Measurements from ENCODE around the gene C5orf63. TPM values are rescaled to one million over a fixed set of nuclear protein-coding genes. Genes with fewer than 3 reads are reported as not detected.

The C5orf63 gene
- total RNA-seq, 1 donor from 2014 or later, result 11.8 TPM

DNA sequence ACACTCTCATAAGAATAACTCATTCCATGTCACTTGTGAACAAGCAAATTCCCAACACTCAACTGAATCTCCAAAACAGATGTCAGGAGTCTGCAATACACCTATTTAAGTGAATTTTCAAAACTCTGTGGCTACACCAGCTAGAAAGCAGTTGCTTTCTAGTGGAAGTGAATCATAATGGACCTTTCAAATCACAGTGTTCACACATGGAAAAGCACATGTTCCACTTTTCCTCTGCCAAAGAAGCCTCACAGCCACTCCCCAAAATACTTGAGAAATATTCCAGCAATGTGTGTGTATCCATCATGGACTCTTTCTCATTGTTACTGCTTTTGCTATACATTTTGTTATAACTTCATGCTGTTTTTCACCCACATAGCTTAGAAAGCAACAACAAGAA lies 60.4 kb downstream of the C5orf63 start:
- H3K4me1 Mint-ChIP-seq (ENCODE audit: low read depth, unreplicated experiment), result peaks cover 10% of the 10 kb centered on the region
- no peaks in the 10 kb centered on the region for H3K27me3 Mint-ChIP-seq (ENCODE audit: unreplicated experiment)
- no peak for DNase-seq
- H3K9me3 Mint-ChIP-seq (ENCODE audit: unreplicated experiment), result peaks cover 1% of the 10 kb centered on the region
- no peaks in the 10 kb centered on the region for H3K36me3 Mint-ChIP-seq (ENCODE audit: unreplicated experiment)
- H3K4me3 Mint-ChIP-seq (ENCODE audit: unreplicated experiment), result no peak overlapping the region
- TF ChIP-seq, protein P1, sequence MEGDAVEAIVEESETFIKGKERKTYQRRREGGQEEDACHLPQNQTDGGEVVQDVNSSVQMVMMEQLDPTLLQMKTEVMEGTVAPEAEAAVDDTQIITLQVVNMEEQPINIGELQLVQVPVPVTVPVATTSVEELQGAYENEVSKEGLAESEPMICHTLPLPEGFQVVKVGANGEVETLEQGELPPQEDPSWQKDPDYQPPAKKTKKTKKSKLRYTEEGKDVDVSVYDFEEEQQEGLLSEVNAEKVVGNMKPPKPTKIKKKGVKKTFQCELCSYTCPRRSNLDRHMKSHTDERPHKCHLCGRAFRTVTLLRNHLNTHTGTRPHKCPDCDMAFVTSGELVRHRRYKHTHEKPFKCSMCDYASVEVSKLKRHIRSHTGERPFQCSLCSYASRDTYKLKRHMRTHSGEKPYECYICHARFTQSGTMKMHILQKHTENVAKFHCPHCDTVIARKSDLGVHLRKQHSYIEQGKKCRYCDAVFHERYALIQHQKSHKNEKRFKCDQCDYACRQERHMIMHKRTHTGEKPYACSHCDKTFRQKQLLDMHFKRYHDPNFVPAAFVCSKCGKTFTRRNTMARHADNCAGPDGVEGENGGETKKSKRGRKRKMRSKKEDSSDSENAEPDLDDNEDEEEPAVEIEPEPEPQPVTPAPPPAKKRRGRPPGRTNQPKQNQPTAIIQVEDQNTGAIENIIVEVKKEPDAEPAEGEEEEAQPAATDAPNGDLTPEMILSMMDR (IDR thresholded peaks at IDR 0.05; ENCODE audit: partially characterized antibody, unreplicated experiment), result no peak
- H3K27ac Mint-ChIP-seq (ENCODE audit: unreplicated experiment), result no peak overlapping the region

DNA sequence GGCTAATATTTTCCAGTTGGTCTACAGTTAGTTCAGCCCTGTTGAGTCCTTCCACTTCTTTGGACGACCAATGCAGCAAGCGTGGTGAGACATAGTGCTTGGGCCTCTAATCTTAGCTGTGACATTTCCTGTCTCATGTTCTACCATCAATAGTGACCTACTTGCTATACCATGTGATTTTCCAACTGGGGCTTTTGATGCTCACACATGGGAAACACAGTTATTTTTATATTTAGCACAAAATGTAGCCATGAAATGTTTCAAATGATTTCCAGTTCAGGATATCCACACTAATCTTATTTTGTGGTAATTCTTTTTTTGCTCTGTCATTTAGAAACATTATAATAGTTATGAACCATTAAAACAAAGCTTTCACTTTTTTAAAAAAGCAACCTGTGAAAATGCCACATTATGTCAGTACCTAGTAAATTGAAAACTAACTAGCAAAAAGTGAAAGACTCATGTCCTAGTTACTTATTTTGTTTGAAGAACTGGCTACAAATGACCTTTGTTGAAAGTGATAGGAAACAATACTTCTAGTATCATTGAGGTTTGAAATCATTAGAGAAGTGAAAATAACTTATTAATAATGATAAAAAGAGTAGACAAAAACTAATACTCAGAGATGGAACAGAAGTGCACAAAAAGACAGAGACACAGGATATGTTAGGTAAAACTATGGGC lies 61.2 kb downstream of the C5orf63 start:
- Mint-ChIP-seq H3K4me1 (ENCODE audit: low read depth, unreplicated experiment) (peaks cover 10% of the 10 kb centered on the region), H3K27me3 (ENCODE audit: unreplicated experiment) (no peaks in the 10 kb centered on the region), H3K9me3 (ENCODE audit: unreplicated experiment) (peaks cover 1% of the 10 kb centered on the region), H3K36me3 (ENCODE audit: unreplicated experiment) (no peaks in the 10 kb centered on the region), H3K27ac (ENCODE audit: unreplicated experiment) (no peak overlapping the region), H3K4me3 (ENCODE audit: unreplicated experiment) (no peak overlapping the region)
- no peak for DNase-seq
- TF ChIP-seq, protein P1 (IDR thresholded peaks at IDR 0.05; ENCODE audit: partially characterized antibody, unreplicated experiment), result no peak

DNA sequence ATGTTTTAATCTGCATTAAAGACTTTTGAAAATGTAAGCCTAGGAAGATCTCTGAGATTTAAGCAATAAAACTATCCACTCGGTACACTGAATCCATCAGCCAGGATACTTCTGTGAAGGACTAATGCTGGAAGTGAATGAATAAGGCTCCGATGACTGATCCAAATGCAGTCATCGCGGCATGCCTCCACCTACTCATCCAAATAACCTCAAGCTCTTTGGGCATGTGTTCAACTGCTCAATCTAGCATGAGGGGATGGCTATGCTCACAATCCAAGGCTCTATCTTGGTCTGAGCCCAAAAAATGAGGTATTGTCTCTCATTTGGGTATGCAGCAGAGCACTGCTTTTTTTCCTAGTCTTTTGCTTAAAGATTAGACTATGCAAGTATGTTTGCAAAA lies 62.1 kb downstream of the C5orf63 start:
- H3K27me3 Mint-ChIP-seq (ENCODE audit: unreplicated experiment), result no peaks in the 10 kb centered on the region
- TF ChIP-seq, protein P1 (IDR thresholded peaks at IDR 0.05; ENCODE audit: partially characterized antibody, unreplicated experiment), result no peak
- H3K9me3 Mint-ChIP-seq (ENCODE audit: unreplicated experiment), result peaks cover 1% of the 10 kb centered on the region
- DNase-seq, result no peak
- H3K27ac Mint-ChIP-seq (ENCODE audit: unreplicated experiment), result no peak overlapping the region
- H3K4me1 Mint-ChIP-seq (ENCODE audit: low read depth, unreplicated experiment), result peaks cover 10% of the 10 kb centered on the region
- H3K36me3 Mint-ChIP-seq (ENCODE audit: unreplicated experiment), result no peaks in the 10 kb centered on the region
- H3K4me3 Mint-ChIP-seq (ENCODE audit: unreplicated experiment), result no peak overlapping the region

DNA sequence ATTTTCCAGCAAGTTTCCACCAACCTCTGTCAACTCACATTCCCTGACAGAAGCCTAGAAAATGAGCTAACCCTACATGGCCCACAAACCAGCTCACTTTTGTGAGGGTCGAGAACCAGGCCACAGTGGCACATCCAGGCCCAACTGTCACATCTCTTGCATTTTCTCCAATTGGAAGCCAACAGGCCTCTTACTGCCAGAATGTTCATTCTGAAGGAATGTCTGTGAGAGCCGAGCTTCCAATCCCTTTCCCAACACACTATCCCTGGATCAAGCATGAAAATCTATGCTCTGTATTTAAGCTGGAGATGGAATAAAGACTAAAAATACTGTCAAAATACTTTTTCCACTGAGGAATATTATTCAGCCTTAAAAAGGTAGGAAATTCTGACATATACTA lies 62.9 kb downstream of the C5orf63 start:
- no peak overlapping the region for H3K4me3 Mint-ChIP-seq (ENCODE audit: unreplicated experiment)
- TF ChIP-seq, protein P1 (IDR thresholded peaks at IDR 0.05; ENCODE audit: partially characterized antibody, unreplicated experiment), result no peak
- peaks cover 1% of the 10 kb centered on the region for H3K9me3 Mint-ChIP-seq (ENCODE audit: unreplicated experiment)
- no peaks in the 10 kb centered on the region for H3K27me3 Mint-ChIP-seq (ENCODE audit: unreplicated experiment)
- H3K4me1 Mint-ChIP-seq (ENCODE audit: low read depth, unreplicated experiment), result peaks cover 10% of the 10 kb centered on the region
- H3K27ac Mint-ChIP-seq (ENCODE audit: unreplicated experiment), result no peak overlapping the region
- no peak for DNase-seq
- H3K36me3 Mint-ChIP-seq (ENCODE audit: unreplicated experiment), result no peaks in the 10 kb centered on the region

GRCh38 chr5:127009784-127010183 lies 63.5 kb downstream of the C5orf63 start:
- DNase-seq, result no peak
- peaks cover 1% of the 10 kb centered on the region for H3K9me3 Mint-ChIP-seq (ENCODE audit: unreplicated experiment)
- no peaks in the 10 kb centered on the region for H3K27me3 Mint-ChIP-seq (ENCODE audit: unreplicated experiment)
- no peak overlapping the region for H3K4me3 Mint-ChIP-seq (ENCODE audit: unreplicated experiment)
- no peaks in the 10 kb centered on the region for H3K36me3 Mint-ChIP-seq (ENCODE audit: unreplicated experiment)
- TF ChIP-seq, protein P1 (IDR thresholded peaks at IDR 0.05; ENCODE audit: partially characterized antibody, unreplicated experiment), result no peak
- peaks cover 10% of the 10 kb centered on the region for H3K4me1 Mint-ChIP-seq (ENCODE audit: low read depth, unreplicated experiment)
- H3K27ac Mint-ChIP-seq (ENCODE audit: unreplicated experiment), result no peak overlapping the region
